ENCODE data around the gene AHSG. TPM values are rescaled to one million over a fixed set of nuclear protein-coding genes. Genes with fewer than 3 reads are reported as not detected.

Gene AHSG
- total and polyA plus RNA-seq, 2 experiments from 2014 or later, result 0.10 to 0.18 TPM

DNA sequence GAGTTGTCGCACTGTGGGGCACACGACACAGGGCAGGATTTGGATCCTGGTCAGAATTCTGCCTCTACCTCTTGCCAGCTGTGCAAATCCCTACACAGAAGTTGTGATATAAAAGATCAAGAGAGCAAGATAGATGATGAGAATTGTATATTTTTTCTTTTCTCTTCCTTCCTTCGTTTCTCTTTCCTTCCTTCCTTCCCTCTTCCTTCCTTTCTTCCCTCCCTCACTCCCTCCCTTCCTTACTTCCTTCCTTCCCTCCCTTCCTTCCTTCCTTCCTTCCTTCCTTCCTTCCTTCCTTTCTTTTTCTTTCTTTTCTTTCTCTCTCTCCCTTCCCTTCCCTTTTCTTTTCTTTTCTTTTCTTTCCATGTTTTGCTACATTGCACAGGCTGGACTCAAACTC, 12.0 kb upstream of the AHSG start:
- H3K36me3 ChIP-seq (ENCODE audit: insufficient read depth), result no peaks in the 10 kb centered on the region
- no peaks in the 10 kb centered on the region for H3K9me2 ChIP-seq (ENCODE audit: insufficient read depth)
- H2AFZ ChIP-seq, result no peak overlapping the region
- H4K20me1 ChIP-seq (replicated peaks; ENCODE audit: insufficient read depth), result no peaks in the 10 kb centered on the region
- Mint-ChIP-seq H3K4me1 (peaks cover 9% of the 10 kb centered on the region), H3K4me3 (no peak overlapping the region), H3K9me3 (no peaks in the 10 kb centered on the region; the same call in 2 of the 3 replicates), H3K36me3 (ENCODE audit: low read depth) (no peaks in the 10 kb centered on the region), H3K27ac (no peak overlapping the region), H3K27me3 (ENCODE audit: insufficient read depth, low read depth, poor library complexity) (peaks cover 3% of the 10 kb centered on the region)
- H3K27ac ChIP-seq (ENCODE audit: low read depth), result no peak overlapping the region
- ATAC-seq, result no peak
- H3F3A ChIP-seq (replicated peaks; ENCODE audit: low read depth), result no peaks in the 10 kb centered on the region
- DNase-seq (ENCODE audit: low spot score), result no peak
- no peak overlapping the region for H3K4me3 ChIP-seq
- H3K27me3 ChIP-seq (ENCODE audit: insufficient read depth), result no peaks in the 10 kb centered on the region
- no peak overlapping the region for H3K4me2 ChIP-seq
- H3K79me2 ChIP-seq (replicated peaks; ENCODE audit: insufficient read depth), result no peaks in the 10 kb centered on the region
- TF ChIP-seq CREB1 (CRISPR knock-in tag; IDR thresholded peaks at IDR 0.05; ENCODE audit: low read depth) (no peak), POLR2AphosphoS5 (IDR thresholded peaks at IDR 0.05; ENCODE audit: low read depth) (no peak), ZNF114 (CRISPR knock-in tag; IDR thresholded peaks at IDR 0.05) (no peak), EZH2phosphoT487 (IDR thresholded peaks at IDR 0.05; ENCODE audit: unreplicated experiment) (no peak), NANOG (IDR thresholded peaks at IDR 0.05; ENCODE audit: borderline replicate concordance) (no peak), EZH2 (IDR thresholded peaks at IDR 0.05; ENCODE audit: low read depth, unreplicated experiment) (no peak), ZNF331 (CRISPR knock-in tag; IDR thresholded peaks at IDR 0.05; ENCODE audit: low read depth) (no peak), STAT1 (IDR thresholded peaks at IDR 0.05; ENCODE audit: unreplicated experiment) (no peak), JUNB (IDR thresholded peaks at IDR 0.05; ENCODE audit: unreplicated experiment) (no peak)
- TF ChIP-seq, protein P1, sequence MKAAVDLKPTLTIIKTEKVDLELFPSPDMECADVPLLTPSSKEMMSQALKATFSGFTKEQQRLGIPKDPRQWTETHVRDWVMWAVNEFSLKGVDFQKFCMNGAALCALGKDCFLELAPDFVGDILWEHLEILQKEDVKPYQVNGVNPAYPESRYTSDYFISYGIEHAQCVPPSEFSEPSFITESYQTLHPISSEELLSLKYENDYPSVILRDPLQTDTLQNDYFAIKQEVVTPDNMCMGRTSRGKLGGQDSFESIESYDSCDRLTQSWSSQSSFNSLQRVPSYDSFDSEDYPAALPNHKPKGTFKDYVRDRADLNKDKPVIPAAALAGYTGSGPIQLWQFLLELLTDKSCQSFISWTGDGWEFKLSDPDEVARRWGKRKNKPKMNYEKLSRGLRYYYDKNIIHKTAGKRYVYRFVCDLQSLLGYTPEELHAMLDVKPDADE (IDR thresholded peaks at IDR 0.05), result no peak
- TF ChIP-seq, protein P2, sequence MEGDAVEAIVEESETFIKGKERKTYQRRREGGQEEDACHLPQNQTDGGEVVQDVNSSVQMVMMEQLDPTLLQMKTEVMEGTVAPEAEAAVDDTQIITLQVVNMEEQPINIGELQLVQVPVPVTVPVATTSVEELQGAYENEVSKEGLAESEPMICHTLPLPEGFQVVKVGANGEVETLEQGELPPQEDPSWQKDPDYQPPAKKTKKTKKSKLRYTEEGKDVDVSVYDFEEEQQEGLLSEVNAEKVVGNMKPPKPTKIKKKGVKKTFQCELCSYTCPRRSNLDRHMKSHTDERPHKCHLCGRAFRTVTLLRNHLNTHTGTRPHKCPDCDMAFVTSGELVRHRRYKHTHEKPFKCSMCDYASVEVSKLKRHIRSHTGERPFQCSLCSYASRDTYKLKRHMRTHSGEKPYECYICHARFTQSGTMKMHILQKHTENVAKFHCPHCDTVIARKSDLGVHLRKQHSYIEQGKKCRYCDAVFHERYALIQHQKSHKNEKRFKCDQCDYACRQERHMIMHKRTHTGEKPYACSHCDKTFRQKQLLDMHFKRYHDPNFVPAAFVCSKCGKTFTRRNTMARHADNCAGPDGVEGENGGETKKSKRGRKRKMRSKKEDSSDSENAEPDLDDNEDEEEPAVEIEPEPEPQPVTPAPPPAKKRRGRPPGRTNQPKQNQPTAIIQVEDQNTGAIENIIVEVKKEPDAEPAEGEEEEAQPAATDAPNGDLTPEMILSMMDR (conservative IDR thresholded peaks at IDR 0.05; ENCODE audit: low read depth in 2 of 2), result no peak
- TF ChIP-seq, protein P3, sequence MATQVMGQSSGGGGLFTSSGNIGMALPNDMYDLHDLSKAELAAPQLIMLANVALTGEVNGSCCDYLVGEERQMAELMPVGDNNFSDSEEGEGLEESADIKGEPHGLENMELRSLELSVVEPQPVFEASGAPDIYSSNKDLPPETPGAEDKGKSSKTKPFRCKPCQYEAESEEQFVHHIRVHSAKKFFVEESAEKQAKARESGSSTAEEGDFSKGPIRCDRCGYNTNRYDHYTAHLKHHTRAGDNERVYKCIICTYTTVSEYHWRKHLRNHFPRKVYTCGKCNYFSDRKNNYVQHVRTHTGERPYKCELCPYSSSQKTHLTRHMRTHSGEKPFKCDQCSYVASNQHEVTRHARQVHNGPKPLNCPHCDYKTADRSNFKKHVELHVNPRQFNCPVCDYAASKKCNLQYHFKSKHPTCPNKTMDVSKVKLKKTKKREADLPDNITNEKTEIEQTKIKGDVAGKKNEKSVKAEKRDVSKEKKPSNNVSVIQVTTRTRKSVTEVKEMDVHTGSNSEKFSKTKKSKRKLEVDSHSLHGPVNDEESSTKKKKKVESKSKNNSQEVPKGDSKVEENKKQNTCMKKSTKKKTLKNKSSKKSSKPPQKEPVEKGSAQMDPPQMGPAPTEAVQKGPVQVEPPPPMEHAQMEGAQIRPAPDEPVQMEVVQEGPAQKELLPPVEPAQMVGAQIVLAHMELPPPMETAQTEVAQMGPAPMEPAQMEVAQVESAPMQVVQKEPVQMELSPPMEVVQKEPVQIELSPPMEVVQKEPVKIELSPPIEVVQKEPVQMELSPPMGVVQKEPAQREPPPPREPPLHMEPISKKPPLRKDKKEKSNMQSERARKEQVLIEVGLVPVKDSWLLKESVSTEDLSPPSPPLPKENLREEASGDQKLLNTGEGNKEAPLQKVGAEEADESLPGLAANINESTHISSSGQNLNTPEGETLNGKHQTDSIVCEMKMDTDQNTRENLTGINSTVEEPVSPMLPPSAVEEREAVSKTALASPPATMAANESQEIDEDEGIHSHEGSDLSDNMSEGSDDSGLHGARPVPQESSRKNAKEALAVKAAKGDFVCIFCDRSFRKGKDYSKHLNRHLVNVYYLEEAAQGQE (IDR thresholded peaks at IDR 0.05; ENCODE audit: unreplicated experiment), result no peak
- TF ChIP-seq, protein P4, sequence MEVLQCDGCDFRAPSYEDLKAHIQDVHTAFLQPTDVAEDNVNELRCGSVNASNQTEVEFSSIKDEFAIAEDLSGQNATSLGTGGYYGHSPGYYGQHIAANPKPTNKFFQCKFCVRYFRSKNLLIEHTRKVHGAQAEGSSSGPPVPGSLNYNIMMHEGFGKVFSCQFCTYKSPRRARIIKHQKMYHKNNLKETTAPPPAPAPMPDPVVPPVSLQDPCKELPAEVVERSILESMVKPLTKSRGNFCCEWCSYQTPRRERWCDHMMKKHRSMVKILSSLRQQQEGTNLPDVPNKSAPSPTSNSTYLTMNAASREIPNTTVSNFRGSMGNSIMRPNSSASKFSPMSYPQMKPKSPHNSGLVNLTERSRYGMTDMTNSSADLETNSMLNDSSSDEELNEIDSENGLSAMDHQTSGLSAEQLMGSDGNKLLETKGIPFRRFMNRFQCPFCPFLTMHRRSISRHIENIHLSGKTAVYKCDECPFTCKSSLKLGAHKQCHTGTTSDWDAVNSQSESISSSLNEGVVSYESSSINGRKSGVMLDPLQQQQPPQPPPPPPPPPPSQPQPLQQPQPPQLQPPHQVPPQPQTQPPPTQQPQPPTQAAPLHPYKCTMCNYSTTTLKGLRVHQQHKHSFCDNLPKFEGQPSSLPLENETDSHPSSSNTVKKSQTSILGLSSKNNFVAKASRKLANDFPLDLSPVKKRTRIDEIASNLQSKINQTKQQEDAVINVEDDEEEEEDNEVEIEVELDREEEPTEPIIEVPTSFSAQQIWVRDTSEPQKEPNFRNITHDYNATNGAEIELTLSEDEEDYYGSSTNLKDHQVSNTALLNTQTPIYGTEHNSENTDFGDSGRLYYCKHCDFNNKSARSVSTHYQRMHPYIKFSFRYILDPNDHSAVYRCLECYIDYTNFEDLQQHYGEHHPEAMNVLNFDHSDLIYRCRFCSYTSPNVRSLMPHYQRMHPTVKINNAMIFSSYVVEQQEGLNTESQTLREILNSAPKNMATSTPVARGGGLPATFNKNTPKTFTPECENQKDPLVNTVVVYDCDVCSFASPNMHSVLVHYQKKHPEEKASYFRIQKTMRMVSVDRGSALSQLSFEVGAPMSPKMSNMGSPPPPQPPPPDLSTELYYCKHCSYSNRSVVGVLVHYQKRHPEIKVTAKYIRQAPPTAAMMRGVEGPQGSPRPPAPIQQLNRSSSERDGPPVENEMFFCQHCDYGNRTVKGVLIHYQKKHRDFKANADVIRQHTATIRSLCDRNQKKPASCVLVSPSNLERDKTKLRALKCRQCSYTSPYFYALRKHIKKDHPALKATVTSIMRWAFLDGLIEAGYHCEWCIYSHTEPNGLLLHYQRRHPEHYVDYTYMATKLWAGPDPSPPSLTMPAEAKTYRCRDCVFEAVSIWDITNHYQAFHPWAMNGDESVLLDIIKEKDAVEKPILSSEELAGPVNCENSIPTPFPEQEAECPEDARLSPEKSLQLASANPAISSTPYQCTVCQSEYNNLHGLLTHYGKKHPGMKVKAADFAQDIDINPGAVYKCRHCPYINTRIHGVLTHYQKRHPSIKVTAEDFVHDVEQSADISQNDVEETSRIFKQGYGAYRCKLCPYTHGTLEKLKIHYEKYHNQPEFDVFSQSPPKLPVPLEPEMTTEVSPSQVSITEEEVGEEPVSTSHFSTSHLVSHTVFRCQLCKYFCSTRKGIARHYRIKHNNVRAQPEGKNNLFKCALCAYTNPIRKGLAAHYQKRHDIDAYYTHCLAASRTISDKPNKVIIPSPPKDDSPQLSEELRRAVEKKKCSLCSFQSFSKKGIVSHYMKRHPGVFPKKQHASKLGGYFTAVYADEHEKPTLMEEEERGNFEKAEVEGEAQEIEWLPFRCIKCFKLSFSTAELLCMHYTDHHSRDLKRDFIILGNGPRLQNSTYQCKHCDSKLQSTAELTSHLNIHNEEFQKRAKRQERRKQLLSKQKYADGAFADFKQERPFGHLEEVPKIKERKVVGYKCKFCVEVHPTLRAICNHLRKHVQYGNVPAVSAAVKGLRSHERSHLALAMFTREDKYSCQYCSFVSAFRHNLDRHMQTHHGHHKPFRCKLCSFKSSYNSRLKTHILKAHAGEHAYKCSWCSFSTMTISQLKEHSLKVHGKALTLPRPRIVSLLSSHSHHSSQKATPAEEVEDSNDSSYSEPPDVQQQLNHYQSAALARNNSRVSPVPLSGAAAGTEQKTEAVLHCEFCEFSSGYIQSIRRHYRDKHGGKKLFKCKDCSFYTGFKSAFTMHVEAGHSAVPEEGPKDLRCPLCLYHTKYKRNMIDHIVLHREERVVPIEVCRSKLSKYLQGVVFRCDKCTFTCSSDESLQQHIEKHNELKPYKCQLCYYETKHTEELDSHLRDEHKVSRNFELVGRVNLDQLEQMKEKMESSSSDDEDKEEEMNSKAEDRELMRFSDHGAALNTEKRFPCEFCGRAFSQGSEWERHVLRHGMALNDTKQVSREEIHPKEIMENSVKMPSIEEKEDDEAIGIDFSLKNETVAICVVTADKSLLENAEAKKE (CRISPR knock-in tag; IDR thresholded peaks at IDR 0.05), result no peak
- no peaks in the 10 kb centered on the region for H3K4me1 ChIP-seq (ENCODE audit: insufficient read depth)
